GM19395 (cell line): ENCODE results near the gene SDCBP2.

Experiments used
- ATAC-seq: cut with Tn5 transposase; IDR thresholded peaks from one replicate; pipeline ENCODE4 v1.9.1; 2021; ENCODE audit warnings: mild to moderate bottlenecking, moderate library complexity; ENCODE audit not compliant: unreplicated experiment

Gene SDCBP2

DNA sequence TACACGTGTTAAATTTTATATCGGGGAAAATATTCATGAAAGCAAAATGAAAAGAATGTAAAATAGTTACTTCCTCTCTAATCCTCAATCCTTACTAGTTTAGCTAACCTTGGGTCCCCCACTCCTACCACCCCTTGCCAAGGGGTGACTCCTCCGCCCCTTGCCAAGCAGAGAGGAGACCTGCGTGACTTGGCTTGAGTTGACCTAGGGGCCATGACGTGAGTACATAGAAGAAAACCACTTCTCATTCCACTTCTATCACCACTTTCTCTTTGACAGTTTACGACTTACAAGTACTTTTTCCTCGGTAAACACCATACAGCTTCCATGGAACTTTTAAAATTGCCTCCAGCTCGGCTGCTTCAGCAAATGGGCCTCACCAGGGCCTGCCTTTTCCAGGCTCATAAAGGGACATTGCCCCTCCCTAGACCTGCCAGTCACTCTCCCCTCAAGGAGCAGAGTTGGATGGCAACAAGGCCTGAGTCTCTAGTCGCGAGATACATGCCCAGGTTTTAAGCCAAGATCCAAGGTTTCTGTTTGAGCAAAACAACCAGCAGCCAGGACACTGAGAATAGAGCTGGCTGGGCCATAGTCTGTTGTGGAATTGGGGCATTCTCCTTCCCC is 29.9 kb downstream of the SDCBP2 start:
- no peak for ATAC-seq

DNA sequence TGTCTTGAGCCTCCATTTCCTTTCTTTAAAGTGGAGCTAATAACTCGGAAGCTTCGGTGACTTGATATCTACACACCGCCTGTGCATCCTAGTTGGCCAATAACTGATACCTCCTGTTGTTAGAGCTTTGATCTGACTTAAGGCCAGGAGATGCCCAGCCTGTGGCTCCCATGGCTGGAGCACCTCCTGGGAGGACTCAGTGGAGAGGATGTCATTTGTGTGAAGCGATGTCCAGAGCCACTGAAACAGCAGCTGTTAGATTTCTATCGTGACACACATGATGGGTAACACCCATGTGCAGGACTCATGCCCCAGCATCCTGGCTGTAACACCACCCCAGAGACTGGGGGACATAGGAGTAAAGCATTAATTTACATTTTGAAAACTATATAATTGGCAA is 30.8 kb downstream of the SDCBP2 start:
- no peak for ATAC-seq

DNA sequence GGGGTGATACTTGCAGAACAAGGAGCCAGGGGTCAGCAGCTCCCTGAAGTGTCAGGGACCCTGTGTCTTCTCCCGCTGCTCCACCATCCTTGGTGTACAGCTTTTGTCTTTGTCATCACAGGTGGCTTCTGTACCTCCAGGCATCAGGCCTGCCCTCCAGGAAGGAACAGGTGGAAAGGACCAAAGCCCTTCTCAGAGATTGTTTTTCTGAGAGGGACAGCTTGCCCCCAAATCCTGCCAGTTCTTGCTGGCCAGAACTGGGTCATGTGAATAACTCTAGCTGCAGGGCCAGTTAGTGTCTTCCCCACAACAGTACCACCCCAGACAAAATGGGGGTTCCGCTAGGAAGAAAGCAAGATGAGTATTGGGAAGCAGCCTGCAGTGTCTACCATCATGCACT is 31.5 kb downstream of the SDCBP2 start:
- ATAC-seq: no peak

DNA sequence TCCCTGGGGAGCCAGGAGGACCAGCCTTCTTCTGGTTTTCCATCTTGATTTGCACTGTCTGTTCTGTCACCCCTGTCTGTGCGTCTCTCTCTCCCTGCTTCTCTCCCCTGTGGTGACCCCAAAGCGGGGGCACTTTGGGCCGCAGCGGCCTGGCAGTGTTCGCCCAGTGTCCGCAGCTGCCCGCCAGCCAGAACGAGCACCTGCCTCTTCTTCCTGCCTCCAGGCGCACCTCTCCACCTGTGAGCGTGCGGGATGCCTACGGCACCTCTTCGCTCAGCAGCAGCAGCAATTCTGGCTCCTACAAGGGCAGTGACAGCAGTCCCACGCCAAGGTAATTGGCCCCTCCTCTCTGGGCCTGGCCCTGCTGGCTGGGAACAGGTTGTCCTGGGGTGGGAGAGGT is 32.0 kb downstream of the SDCBP2 start:
- no peak for ATAC-seq

DNA sequence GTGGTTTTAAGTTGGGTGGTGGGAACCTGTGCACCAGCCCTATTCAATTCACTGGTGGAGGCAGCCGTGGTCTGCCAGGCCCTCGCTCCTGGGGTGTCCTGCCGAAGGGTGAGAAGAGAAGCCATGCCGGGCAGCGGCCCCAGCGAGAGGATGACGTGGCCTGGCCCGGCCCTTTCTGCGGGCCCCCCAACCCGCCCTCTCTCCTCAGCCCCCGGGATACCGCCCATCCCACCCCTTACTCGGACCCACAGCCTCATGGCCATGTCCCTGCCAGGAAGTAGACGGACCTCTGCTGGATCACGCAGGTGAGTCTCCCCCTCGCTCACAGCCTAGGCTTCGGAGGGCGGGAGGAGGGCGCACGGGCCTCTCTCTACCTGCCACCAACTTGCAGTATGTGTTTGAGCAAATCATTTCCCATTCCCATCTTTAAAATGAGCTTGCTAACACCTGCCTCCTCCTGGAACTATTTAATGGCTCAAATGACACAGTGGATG is 32.8 kb downstream of the SDCBP2 start:
- ATAC-seq: no peak

DNA sequence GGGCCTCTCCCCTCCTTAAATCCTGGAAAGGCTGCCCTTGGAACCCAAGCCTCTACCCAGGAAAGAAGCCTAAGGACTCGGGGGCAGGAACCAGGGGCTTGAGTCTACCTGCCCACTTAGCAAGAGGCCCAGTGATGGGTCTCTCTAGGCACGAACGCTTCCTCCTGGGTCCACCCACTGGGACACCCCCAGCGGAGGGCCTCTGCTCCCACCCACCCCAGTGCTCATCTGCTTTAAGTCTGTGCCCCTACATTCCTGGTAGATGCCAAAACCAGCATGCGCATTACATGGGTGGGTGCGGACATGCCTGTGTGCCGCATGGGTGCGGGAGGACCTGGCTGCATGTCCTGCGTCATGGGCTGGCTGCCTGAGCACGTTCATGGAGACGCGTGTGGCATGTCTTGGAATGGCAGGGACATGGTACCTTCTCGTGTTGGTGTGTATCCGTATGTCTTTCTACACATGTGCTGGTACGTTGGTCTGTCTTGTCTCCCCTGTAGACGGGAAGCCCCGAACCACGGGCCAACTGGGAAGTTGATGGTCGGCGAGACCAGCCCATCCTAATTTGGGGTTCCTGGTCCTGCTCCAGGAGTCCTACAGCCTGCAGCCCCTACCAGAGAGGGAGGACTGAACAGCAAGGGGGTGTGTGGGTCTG is 33.5 kb downstream of the SDCBP2 start:
- ATAC-seq: no peak

DNA sequence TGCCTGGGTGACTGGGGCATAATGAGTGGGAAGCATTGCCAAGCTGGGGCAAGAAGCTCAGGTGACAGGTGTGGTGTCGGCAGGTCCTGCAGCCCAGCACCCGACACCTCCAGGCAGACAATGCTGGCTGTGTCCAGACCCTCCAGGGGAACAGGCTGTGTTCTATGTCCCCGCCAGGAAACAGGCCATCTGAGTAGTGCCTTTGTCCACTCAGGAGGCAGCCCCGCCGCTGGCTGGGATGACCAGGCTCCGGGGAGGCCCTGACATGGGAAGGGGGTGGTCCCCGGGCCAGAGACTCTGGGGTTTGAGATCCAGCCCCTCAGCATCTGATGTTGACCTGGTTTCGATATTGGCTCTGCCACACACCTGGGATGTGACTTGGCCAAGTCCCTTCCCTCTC is 34.4 kb downstream of the SDCBP2 start:
- no peak for ATAC-seq

DNA sequence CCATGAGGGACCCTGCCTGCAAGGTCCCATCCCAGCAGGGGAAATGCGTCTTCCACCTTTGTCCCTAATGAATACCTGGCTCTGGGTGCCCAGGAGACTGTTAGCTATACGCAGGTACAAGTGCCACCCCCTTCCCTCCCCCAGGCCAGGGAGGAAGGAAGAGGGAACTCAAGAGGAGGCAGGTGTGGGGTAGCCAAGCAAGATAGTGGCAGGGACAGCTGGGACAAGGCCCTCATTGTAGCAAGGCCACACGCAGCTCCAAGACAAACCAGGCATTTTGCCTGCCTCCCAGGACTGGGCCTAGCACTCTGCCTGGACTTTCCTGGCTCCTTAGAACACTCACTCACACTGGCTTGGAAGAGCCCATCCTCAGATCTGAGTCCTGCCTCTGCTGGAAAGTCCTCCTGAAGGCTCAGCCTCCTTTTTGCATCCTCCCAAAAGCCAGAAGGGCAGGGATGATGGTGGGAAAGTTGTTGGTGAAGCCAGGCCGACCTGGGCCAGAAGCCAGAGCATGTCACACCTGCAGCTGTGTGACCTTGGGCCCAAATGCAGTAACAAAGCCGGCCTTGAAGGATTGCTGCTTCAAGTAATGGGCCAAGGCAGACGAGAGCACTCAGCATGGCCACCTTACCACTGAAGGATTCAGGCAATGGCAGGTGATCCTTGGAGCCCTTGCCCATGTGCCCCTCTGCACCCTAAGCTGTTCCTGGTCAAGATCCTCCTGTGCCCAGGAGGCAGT is 35.1 kb downstream of the SDCBP2 start:
- ATAC-seq: no peak

DNA sequence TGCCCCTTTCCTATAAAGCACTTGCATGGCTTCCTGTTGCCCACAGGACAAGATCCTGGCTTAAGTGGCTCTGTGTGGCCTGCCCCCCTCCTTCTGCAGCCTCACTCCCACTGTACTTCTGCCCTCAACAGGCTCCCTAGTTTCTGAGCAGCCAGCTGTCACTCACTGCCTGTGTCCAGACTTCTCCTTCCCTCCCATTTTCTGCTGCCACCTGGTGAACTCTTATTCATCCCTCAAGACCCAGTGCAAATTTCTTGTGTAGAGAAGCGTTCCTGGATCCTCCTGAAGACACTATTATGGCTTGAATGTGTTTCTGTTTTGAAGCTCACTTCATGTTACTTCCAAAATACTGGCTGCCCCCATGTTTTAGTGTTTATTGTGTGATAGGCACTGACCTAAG is 36.3 kb downstream of the SDCBP2 start:
- ATAC-seq: no peak

DNA sequence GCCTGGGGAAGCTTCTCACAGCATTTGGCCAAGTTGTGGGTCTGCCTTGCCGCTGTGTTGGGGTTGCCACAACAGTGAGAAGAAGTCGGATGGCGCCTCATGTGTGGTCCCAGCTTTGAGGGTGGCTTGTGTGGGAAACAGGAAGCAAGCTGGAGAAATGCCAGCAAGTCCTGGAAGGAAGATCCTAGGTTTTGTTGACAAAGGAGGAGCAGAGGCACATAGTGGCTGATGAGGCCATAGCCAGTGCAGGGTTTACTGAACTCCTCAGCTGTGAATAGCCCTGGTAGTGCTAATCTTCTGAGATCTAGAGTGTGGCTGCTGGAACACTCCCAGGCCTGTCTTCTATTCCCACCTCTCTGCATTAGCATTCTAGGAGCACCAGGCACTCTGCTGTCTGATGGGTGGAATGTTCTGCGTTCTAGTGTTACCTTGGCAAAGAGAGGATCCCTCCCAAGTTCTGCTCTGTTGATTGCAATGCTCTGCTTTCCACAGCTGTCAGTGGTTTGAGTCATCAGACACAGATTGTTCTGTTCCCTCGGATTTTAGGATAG is 37.7 kb downstream of the SDCBP2 start:
- ATAC-seq: no peak

DNA sequence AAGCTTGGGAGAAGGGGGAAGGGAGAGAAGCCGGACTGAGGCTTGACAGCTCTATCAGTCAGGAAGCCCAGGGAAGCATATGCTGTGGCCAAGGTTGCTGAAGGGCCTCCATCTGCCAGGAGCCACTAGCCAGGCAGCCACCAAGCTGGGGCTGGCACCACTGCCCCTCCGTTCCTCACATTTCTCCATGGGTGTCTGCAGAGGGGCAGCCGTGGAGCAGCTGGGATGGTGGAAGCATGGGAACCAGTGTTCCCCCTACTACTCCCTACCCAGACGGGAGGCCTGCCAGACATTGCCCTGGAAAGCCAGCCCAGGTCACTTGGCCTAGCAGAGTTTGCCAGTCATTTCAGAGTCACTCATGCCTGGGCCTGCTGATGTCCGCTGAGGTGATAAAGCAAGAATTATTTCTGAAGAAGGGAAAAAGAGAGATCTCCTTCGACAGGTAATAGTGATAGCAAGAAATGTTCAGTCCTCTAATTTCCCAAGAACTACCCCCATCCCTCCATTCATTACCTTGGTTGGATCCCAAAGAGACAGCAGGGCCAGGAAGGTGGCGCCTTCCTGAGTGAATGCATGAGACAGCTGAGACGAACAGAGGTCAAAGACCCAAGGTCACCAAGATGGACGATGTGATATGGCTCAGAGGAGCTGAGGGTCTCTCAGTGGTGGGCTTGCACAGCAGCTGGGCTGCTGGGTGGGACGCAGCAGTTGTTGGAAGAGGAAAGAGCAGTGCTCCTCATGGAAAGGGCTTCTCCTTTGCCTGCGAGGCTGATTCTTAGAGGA is 41.0 kb downstream of the SDCBP2 start:
- no peak for ATAC-seq

DNA sequence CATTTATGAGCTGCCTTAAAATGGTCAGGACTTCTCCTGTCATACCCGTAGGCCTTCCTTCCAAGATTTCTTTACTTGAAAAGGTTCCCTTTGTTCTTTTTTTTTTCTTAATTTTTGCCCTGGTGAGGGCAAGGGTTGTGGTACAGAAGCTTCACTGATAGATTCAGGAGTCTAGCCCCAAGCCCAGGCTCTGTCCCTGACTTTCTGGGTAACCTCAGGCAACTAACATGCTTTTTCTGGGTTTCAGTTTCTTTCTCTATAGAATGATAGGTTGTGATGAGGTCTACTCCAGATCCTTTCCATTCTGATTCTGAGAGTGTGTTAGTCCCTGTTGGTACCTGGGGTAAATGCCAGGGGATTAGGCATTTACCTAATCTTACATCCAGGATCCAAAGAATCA is 41.6 kb downstream of the SDCBP2 start:
- ATAC-seq: no peak

DNA sequence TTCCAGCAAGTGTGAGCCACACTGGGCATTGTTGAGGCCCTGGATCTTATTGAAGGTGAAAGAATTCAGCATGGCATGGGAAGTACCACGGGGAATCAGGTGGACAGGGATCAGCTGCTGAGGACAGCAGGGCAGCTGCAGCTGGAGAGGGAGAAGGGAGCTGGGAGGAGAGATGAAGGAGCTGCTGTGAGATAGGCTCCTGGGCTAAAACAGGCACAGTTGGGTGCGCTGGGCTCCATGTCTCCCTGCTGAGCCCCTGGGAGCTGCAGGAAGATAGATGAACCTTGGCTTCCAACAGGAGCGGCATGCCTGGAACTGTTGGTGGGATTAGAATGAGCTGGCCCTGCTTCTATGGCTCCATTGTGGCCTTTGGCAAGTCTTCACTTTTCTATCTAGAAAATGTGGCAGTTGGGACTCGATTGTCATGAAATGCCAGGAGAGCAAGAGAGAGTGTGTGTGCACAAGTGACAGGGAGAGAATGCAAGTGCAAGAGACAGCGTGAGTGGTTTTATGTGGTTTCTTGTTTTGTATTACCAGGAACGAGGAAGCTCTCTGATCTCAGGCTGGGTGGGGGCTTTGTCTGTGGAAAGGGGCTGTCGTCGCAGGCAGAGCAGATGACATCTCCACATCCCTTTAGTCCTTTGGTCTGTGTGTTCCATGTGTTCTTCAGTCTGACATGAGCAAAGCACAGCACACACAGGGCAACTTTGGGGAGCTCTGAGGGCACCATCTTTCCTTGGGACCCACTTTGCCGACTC is 42.5 kb downstream of the SDCBP2 start:
- ATAC-seq: no peak

DNA sequence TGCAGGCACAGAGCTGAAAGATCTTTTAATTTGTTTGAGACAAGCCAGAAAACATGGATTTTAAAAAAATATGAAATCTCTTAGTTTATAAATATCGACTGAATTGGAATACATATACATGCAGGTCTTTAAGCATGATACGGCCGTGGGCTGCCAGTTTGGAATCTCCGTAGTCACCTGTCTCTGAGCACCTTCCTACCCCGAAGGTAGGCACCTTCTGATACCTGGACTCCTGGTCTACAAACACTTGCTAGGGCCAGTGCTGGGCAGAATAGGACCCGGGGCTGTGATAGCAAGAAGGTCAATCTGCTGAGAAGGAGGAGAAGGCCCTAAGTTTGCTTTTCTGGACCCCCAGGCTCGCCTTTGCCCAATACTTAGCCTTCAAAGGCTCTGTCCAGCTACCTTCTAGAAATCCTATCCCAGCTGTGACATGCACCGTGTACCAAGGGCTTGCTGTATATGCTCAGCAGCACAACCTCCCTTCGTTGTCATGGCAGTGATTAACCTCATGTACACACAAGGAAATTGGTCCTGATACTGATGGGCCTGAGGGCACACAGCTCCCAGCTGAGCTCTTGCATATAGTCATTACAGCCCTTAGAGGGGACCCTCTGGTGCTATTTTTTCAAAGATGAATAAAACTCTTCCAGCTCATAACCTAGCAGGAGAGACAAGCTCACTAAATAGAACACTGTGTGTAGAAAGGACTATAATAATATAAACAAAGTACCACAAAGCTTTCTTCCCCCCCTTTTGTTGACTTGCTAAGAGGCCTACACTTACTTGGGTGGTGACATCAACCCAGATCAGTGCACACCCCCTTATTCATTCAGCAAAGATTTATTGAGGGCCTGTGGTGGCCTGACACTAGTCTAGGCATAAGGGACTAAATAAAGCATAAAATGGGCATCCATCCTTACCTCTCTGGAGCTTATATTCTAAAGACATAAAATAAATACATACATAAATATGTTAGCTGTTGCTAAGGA is 45.1 kb downstream of the SDCBP2 start:
- no peak for ATAC-seq

DNA sequence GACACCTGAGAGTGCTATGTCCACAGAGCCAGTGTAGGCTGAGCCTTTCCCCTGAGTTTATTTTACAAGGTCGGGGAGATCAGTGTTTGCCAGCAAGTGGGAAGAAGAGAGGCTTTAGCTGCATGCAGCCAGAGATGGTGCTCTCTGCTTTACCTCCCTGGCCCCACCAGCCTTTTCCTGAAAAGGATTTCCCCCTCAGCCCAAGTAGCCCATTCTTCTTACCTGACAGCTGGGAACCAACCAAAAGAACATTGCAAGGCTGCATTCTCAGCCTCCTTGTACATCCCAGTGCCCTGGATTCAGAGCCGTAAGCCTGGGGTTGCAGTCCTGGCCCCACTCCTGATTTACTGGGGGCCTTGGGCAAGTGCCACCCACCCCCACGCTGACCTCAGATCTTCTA is 46.0 kb downstream of the SDCBP2 start:
- no peak for ATAC-seq

DNA sequence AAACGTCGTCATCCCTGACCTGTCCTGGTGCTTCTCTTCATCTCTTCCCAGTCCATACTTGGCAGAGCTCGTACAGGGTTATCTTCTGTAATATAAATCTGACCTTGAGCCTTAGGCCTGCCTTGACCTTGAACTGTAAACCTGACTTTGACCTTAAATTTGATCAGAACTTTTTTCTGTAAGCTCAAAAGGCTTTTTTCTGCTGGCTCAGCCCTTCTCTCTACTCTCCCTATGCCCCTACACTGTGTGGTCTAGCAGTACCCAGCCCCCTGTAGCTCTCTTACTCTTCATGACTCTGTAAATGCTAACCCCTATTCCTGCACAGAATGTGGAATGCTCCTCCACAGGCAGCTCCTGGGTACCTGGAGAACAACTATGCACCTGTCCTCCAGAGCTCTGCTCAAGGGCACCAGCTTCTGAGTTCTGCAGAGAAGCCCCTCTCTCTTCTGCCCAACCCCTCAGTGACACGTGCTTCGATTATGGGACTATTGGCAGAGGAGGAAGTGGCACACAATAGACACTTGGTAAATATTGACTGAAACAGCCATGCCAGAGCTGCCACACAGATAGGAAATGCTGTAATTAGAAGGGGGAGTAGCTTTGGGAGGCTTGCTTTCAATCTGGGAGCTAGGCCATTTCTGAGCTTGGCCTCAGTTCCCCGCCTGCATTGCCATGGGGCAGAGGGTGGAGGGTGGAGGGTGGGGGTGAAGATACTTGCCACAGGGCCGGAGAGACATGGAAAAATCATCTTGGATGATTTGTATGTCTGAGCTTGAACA is 47.5 kb downstream of the SDCBP2 start:
- ATAC-seq: no peak

DNA sequence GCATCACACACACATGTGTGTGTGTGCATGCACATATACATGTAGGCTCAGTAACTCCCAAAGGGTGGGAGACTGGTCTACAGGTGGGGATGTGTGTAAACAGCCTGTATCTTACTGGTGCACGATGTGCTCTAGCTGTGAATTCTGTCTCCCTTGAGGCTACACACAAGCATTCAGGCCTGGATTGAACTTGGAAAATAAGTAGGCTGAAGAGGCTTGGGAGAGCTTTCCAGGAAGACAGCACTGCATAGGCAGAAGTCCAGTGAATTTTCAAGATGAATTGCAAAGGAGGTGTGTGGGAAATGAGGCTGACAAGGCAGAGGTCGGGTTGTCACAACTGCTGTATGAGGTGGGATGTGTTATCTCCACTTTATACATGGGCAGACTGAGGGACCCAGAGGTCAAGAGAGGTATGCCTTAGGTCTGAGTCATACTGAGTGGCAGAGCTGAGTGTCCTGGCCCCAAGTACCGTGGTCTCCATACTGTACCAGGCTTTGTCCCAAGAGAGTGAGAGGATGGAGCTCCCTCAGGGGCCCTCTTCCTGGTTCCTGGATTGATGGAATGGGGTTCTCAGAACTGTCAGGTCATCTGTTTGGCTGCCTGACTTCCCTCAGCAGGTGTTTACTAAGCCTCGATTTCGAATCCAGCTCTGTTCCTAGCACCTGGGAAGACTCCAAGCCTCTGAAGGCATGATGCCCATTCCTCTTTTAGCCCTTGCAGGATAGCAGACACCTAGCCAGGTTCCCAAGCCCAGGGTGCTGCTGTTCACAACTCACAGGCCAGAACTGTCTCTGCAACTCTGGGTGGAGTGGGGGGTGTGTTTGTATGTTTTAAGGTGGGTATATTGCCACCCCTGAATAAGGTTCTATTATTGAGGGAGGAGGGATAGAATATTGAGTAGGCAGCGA is 48.5 kb downstream of the SDCBP2 start:
- no peak for ATAC-seq
